Brain microvascular endothelial cell (primary cell): ENCODE results near the gene ECEL1.

Source experiments
- DNase-seq: peaks from one replicate; pipeline ENCODE4 v3.0.0-alpha.2; 2020
- H3K27ac ChIP-seq: fragments of 250-450 bp; sonication (Bioruptor Pico); 2 replicates; pipeline ENCODE4 v1.5.1; 2020; ENCODE audit warnings: mild to moderate bottlenecking, moderate library complexity
- H3K27me3 ChIP-seq: fragments of 250-450 bp; sonication (Bioruptor Pico); replicated peaks from 2 replicates; pipeline ENCODE4 v1.5.1; 2020; ENCODE audit warnings: mild to moderate bottlenecking
- H3K36me3 ChIP-seq: fragments of 250-450 bp; sonication (Bioruptor Pico); replicated peaks from 2 replicates; pipeline ENCODE4 v1.5.1; 2020; ENCODE audit warnings: mild to moderate bottlenecking
- H3K4me3 ChIP-seq: 2 replicates; pipeline ENCODE4 v1.5.1; 2011; ENCODE audit warnings: low read depth, mild to moderate bottlenecking, control low read depth, low read length, moderate library complexity
- in situ Hi-C: cut with HindIII; loops from 2 replicates; pipeline ENCODE4 v1.10.0; 2017; ENCODE audit warnings: low sequenced_read_pairs, low pct_ligation_motif_present
- TF ChIP-seq, protein P1 (sequence below): IDR thresholded peaks from 2 replicates; pipeline ENCODE4 v1.5.1; 2011; ENCODE audit warnings: low read depth, mild to moderate bottlenecking, moderate library complexity, low read length, control low read depth, inconsistent platforms; ENCODE audit errors: missing control alignments

The ECEL1 gene

DNA sequence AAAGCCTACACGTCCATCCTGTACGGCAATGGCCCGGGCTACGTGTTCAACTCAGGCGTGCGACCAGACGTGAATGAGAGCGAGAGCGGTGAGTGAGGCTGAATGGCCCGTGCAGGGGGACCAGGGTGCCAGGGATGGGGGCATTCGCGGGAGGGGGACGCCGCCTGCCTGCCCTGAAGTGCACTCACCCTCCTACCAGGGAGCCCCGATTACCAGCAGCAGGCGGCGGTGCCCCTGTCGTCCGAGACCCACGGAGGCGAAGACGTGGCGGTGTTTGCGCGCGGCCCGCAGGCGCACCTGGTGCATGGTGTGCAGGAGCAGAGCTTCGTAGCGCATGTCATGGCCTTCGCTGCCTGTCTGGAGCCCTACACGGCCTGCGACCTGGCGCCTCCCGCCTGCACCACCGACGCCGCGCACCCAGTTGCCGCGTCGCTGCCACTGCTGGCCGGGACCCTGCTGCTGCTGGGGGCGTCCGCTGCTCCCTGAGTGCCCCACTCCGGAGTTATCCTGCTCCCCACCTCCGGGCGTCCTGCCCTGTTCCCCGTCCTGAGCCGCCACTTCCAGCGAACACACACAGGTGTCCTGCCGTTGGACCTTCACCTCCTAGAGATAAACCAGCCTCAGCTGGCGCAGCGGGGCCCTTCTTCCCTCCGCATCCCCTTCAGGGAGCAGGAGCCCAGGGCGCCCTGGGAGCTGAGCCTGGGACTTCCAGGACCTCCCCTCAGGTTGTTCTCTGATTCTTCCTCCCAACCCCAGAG lies 28.8 kb downstream of the ECEL1 start:
- no peaks in the 10 kb centered on the region for H3K36me3 ChIP-seq
- H3K27ac ChIP-seq: no peak overlapping the region
- TF ChIP-seq, protein P1, sequence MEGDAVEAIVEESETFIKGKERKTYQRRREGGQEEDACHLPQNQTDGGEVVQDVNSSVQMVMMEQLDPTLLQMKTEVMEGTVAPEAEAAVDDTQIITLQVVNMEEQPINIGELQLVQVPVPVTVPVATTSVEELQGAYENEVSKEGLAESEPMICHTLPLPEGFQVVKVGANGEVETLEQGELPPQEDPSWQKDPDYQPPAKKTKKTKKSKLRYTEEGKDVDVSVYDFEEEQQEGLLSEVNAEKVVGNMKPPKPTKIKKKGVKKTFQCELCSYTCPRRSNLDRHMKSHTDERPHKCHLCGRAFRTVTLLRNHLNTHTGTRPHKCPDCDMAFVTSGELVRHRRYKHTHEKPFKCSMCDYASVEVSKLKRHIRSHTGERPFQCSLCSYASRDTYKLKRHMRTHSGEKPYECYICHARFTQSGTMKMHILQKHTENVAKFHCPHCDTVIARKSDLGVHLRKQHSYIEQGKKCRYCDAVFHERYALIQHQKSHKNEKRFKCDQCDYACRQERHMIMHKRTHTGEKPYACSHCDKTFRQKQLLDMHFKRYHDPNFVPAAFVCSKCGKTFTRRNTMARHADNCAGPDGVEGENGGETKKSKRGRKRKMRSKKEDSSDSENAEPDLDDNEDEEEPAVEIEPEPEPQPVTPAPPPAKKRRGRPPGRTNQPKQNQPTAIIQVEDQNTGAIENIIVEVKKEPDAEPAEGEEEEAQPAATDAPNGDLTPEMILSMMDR: no peak
- DNase-seq: no peak
- H3K4me3 ChIP-seq: no peak overlapping the region
- in situ Hi-C loops: no loop called here
- H3K27me3 ChIP-seq: peaks cover 57% of the 10 kb centered on the region

DNA sequence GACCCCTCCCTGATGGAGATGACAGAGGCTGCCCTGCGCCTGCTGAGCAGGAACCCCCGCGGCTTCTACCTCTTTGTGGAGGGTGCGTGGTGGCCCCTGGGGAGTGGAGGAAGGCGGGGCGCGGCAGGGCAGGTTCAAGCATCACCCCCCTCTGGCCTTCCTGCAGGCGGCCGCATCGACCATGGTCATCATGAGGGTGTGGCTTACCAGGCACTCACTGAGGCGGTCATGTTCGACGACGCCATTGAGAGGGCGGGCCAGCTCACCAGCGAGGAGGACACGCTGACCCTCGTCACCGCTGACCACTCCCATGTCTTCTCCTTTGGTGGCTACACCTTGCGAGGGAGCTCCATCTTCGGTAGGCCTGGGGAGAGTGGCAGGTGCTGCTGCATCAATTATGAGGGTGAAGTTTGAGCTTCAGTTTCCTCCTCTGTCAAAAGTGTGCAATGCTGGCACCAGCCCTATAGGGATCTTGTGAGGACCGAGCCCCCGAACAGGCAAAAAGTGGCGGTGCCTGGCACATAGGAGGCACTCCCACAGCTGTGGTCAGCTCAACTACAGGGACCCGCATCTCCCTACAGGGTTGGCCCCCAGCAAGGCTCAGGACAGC lies 29.5 kb downstream of the ECEL1 start:
- no peak overlapping the region for H3K27ac ChIP-seq
- H3K27me3 ChIP-seq: peaks cover 57% of the 10 kb centered on the region
- in situ Hi-C loops: no loop called here
- no peak overlapping the region for H3K4me3 ChIP-seq
- no peak for DNase-seq
- TF ChIP-seq, protein P1: no peak
- no peaks in the 10 kb centered on the region for H3K36me3 ChIP-seq

DNA sequence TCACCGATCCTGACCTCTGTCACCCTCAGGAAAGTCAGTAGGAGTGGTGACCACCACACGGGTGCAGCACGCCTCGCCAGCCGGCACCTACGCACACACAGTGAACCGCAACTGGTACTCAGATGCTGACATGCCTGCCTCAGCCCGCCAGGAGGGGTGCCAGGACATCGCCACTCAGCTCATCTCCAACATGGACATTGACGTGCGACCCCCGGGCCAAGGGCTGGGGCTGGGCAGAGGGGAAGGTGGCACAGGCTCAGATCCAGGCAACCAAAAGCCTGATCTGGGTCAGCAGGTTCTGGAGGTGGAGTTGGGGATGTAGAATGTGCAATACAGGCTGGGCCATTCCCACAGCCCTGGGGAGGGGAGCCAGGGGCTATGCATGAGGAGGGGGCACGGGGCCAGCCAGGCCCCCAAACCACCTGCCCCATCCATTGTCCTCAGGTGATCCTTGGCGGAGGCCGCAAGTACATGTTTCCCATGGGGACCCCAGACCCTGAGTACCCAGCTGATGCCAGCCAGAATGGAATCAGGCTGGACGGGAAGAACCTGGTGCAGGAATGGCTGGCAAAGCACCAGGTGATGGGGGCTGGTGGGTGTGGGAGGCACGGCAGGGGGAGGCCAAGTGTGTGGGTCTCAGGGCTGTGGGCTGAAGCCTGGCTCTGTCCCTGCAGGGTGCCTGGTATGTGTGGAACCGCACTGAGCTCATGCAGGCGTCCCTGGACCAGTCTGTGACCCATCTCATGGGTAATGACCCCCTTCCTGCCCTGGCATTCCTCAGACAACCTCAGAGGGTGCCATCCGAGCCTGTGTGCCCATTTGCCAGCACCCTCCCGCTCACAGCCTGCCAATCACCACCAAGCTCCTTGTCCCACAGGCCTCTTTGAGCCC lies 30.3 kb downstream of the ECEL1 start:
- Histone ChIP-seq H3K27ac (no peak overlapping the region), H3K27me3 (peaks cover 58% of the 10 kb centered on the region), H3K36me3 (no peaks in the 10 kb centered on the region), H3K4me3 (no peak overlapping the region)
- TF ChIP-seq, protein P1: no peak
- DNase-seq: no peak
- in situ Hi-C loops: no loop called here

DNA sequence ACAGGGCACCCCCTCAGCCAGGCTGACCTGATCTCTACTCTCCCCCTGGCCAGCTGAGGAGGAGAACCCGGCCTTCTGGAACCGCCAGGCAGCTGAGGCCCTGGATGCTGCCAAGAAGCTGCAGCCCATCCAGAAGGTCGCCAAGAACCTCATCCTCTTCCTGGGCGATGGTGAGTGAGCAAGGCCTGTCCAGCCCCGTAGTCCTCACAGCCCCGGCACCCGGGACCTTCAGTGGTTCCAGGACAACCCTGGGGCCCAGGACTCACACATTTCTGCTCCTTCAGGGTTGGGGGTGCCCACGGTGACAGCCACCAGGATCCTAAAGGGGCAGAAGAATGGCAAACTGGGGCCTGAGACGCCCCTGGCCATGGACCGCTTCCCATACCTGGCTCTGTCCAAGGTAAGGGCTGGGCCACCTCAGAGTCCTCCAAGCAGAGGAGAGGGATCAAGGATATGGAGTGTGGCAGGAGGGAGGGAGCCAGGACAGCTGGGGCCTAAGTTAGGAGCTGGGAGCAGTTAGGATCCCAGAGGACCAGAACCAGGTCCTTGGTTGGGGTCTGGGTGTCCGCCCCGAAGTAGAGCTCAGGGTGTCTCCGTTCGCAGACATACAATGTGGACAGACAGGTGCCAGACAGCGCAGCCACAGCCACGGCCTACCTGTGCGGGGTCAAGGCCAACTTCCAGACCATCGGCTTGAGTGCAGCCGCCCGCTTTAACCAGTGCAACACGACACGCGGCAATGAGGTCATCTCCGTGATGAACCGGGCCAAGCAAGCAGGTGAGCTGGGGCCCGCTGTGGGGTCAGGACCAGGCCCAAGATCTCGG lies 31.1 kb downstream of the ECEL1 start:
- TF ChIP-seq, protein P1: no peak
- DNase-seq: no peak
- no peak overlapping the region for H3K27ac ChIP-seq
- in situ Hi-C loops: no loop called here
- no peak overlapping the region for H3K4me3 ChIP-seq
- peaks cover 55% of the 10 kb centered on the region for H3K27me3 ChIP-seq
- H3K36me3 ChIP-seq: no peaks in the 10 kb centered on the region

DNA sequence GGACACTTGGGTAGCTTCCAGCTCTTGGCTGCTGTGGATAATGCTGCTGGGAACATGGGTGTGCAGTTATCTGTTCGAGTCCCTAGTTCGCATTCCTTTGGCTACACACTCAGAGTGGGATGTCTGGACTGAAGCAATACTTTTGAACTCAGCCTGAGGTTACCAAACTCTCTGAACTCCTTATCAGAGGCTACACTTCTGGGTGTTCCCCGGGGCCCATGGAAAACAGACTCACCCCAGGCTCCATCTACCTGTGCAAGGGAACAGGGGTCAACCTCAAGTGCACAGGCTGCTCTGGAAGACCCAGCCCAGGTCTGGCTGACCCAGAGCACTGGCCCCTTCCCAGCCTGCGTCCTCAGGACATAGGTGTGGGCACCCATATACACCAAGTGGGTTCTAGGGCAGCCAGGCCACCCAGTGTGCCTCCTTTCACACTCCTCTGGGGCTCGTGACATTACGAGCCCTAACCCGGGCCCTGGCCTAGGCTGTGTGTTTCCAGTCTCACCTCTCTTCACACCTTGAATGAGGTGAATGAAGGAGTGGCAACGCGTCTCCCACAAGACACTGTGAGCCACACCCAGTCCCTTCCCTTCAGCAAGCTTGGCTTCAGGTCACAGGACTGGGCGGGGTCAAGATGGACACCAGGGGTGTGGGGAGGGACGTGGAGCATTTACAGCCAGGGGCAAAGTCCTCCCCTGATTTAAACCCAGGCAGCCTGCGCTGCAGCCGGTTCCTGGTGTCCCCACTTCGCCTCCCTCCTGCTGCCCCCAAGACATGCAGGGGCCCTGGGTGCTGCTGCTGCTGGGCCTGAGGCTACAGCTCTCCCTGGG lies 32.0 kb downstream of the ECEL1 start, which contains the start of gene ALPI:
TSS of gene ALPI (plus strand) at position 728 of the 830 bp plus-strand sequence. CDS start at position 775, 47 bp downstream.
- Histone ChIP-seq H3K36me3 (no peaks in the 10 kb centered on the region), H3K27me3 (peaks cover 56% of the 10 kb centered on the region), H3K4me3 (no peak within 1 kb of the TSS), H3K27ac (no peak within 1 kb of the TSS)
- in situ Hi-C loops: no loop called here
- TF ChIP-seq, protein P1: no peak
- no peak for DNase-seq
